GM12872 (cell line): Measurements from ENCODE around the gene PTPRN2.

Experiments
- TF ChIP-seq, protein P1 (sequence below): IDR thresholded peaks from 3 replicates; pipeline ENCODE4 v1.5.1; 2011; ENCODE audit warnings: low read depth, mild to moderate bottlenecking, low read length, moderate library complexity; ENCODE audit not compliant: insufficient read depth

PTPRN2 gene

DNA sequence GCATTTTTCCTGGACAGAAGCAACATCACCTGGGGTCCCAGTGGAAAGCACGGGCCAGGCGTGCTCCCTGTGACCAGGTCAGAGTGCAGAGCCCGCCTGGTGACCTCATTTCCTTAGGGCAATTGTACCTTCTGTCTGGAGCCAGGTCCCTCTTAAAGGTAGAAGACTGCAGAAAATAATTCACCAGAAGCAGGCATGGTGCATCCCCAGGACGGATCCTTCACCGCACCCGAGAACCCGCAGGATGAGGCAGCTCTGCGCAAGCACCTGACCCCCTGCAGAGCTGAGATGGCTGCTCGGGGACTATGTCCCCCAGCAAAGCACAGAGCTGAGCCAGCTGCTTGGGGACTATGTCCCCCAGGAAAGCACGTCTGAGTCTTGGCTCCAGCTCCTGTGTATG is 557.6 kb downstream of the PTPRN2 start:
- TF ChIP-seq, protein P1, sequence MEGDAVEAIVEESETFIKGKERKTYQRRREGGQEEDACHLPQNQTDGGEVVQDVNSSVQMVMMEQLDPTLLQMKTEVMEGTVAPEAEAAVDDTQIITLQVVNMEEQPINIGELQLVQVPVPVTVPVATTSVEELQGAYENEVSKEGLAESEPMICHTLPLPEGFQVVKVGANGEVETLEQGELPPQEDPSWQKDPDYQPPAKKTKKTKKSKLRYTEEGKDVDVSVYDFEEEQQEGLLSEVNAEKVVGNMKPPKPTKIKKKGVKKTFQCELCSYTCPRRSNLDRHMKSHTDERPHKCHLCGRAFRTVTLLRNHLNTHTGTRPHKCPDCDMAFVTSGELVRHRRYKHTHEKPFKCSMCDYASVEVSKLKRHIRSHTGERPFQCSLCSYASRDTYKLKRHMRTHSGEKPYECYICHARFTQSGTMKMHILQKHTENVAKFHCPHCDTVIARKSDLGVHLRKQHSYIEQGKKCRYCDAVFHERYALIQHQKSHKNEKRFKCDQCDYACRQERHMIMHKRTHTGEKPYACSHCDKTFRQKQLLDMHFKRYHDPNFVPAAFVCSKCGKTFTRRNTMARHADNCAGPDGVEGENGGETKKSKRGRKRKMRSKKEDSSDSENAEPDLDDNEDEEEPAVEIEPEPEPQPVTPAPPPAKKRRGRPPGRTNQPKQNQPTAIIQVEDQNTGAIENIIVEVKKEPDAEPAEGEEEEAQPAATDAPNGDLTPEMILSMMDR: no peak

GRCh38 chr7:158029509-158029908 is 558.1 kb downstream of the PTPRN2 start:
- TF ChIP-seq, protein P1: no peak

GRCh38 chr7:158028971-158029370 is 558.7 kb downstream of the PTPRN2 start:
- TF ChIP-seq, protein P1: no peak

- TF ChIP-seq, protein P1: no peak
These were observed 559.2 kb downstream of the PTPRN2 start for GRCh38 chr7:158028290-158028941.

GRCh38 chr7:158027646-158028045 is 560.0 kb downstream of the PTPRN2 start:
- TF ChIP-seq, protein P1: no peak

- TF ChIP-seq, protein P1: no peak
These were observed 560.9 kb downstream of the PTPRN2 start for GRCh38 chr7:158026636-158027265.

- TF ChIP-seq, protein P1: no peak
These were observed 561.7 kb downstream of the PTPRN2 start for GRCh38 chr7:158025686-158026600.
